GM10847 (cell line): Measurements from ENCODE around the gene TEX26.

Experiments used
- POLR2A ChIP-seq: IDR thresholded peaks from 2 replicates; pipeline ENCODE4 v1.6.1; 2011; ENCODE audit not compliant: insufficient read length; ENCODE audit errors: extremely low read depth

The TEX26 gene

GRCh38 chr13:30907121-30907861, 25.2 kb upstream of the TEX26 start:
- TF ChIP-seq POLR2A = no peak

GRCh38 chr13:30908416-30908980, 24.0 kb upstream of the TEX26 start:
- TF ChIP-seq POLR2A = no peak

- no peak for TF ChIP-seq POLR2A
Measured at GRCh38 chr13:30910676-30911075, 21.8 kb upstream of the TEX26 start.

- no peak for TF ChIP-seq POLR2A
Measured at GRCh38 chr13:30915691-30916541, 16.5 kb upstream of the TEX26 start.

GRCh38 chr13:30916991-30917390, 15.5 kb upstream of the TEX26 start:
- no peak for TF ChIP-seq POLR2A

- TF ChIP-seq POLR2A = no peak
Measured at GRCh38 chr13:30918662-30919405, 13.6 kb upstream of the TEX26 start.

GRCh38 chr13:30920162-30920909, 12.1 kb upstream of the TEX26 start:
- no peak for TF ChIP-seq POLR2A

- TF ChIP-seq POLR2A = no peak
Measured at GRCh38 chr13:30923418-30923817, 9.0 kb upstream of the TEX26 start.

GRCh38 chr13:30924721-30925120, 7.7 kb upstream of the TEX26 start:
- TF ChIP-seq POLR2A = no peak

- no peak for TF ChIP-seq POLR2A
Measured at GRCh38 chr13:30925429-30925828, 7.0 kb upstream of the TEX26 start.

- TF ChIP-seq POLR2A = no peak
Measured at GRCh38 chr13:30926781-30927180, 5.7 kb upstream of the TEX26 start.

GRCh38 chr13:30927595-30927994, 4.9 kb upstream of the TEX26 start:
- no peak for TF ChIP-seq POLR2A

- no peak for TF ChIP-seq POLR2A
Measured at GRCh38 chr13:30928978-30929377, 3.5 kb upstream of the TEX26 start.

- no peak for TF ChIP-seq POLR2A
Measured at GRCh38 chr13:30933354-30933670, 856 bp downstream of the TEX26 start.

- no peak for TF ChIP-seq POLR2A
Measured at GRCh38 chr13:30934381-30934780, 1.9 kb downstream of the TEX26 start.
